LHCN-M2 (cell line): ENCODE results near the gene IGF2BP2. TPM values are rescaled to one million over a fixed set of nuclear protein-coding genes. Genes with fewer than 3 reads are reported as not detected.
A peak's percentile ranks its signal among the peaks of the same experiment; 100 is the strongest.
"Not testable (repeated sequence)": the region's sequence is repeated elsewhere in the genome, so short reads cannot be mapped to it uniquely, and the experiment has no call there.

Experiments used
- DNase-seq: peaks from one replicate; pipeline ENCODE4 v3.0.0-alpha.2; 2012; ENCODE audit warnings: low read depth
- total RNA-seq: library from RNA; depleted of rRNA; stranded (reverse); fragments of >200 nt; gene quantifications from 2 replicates; pipeline ENCODE4 v1.2.3, GENCODE V29; 2014

IGF2BP2 gene
- total RNA-seq, 1 experiment from 2014 or later: 104 TPM

DNA sequence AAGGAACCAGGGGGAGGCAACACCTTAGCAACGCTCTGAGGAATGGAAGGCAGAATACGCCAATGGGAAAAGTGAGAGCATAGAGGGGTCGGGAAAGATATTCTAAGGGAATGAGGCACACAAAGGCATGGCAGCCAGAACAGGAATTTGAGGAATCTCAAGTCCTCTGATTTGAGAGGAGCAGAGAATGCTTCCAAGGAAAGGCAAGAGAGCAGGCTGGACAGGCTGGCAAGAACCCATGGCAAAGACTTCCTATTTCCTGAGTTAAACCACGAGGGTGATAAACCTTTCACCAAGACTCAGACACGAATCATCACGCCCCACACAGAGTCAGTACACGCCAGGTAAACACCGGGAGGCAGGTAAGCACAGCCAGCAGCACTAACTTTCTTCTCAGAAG lies 109.8 kb downstream of the IGF2BP2 start:
- DNase-seq: no peak

DNA sequence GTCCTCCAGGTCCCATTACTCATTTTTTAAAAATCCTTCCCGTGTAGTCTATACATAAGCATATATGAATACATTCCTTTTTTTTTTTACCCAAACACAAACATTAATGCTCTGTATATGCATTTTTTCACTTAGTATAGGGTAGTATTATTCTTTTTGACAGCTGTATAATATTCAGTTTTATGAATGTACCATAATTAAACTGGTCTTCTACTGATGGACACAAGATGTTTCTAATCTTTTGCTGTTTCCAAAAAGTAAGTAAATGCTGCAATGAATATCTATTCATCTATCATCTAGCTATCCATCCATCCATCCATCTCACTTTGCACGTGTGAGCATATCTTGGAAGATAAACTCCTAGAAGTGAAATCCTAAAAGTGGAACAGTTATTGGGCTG lies 110.8 kb downstream of the IGF2BP2 start:
- DNase-seq: no peak

DNA sequence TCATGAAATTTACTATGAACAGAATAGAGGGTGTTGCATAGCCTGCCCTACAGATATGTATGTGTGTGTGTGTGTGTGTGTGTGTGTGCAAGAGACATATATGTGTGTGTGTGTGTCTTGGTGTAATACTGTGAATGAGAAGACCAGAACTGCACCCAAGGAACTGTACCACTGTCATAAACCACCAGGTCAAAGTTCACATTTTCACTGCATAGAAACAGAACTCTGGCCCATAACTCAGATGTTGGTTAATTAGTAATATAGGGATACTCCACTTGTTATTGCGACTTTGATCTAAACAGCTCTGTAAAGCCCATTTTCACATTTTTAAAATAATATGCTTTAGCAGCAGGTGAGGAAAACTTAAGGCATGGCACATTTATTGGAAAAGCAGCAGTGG lies 111.8 kb downstream of the IGF2BP2 start:
- no peak for DNase-seq

DNA sequence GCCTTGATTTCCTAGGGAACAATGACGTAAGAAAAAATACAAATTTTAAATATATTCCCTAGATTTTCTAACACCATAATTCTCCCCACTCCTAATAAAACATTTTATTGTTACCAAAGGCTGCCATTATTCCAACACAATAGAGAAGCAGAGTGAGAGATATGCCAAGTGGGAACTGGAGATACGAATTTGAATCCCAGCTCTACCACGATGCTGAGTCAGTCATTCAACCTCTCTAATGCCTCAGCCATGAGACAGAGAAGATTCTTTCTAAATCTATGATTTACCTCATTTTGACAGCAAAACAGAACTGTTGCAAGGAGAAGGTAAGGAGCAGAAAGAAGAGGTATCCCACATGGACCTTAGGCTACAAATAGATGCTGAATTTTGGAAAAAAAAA lies 112.5 kb downstream of the IGF2BP2 start:
- peak; percentile 40 for DNase-seq

DNA sequence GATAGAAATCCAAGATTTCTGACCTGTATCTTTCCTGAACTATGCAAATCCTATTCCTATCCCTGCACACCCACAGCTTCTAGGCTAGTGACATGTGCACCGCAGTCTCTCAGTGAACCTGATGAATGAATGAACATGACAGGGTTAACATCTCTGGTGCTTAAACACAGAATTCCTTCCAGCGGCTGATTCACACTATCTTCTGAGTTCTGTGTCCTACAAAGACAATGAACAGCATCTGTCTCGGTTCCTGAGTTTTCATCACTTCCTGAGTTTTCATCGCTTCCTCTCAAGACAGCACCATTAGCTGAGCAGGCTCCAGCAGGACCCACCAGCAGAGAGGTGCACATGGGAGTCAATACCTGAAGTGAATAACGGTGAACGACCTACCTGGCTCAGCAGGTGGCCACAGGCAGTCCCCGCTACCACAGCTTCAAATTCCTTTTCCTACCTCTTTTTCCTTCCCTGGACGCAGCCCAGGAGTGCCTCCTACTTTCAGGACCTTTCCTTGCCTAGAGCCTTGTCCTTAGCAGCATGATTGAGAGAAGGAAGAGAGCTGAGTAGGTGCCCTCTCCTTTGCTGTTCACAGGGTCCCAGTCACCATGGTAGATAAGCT lies 113.5 kb downstream of the IGF2BP2 start:
- DNase-seq: no peak

DNA sequence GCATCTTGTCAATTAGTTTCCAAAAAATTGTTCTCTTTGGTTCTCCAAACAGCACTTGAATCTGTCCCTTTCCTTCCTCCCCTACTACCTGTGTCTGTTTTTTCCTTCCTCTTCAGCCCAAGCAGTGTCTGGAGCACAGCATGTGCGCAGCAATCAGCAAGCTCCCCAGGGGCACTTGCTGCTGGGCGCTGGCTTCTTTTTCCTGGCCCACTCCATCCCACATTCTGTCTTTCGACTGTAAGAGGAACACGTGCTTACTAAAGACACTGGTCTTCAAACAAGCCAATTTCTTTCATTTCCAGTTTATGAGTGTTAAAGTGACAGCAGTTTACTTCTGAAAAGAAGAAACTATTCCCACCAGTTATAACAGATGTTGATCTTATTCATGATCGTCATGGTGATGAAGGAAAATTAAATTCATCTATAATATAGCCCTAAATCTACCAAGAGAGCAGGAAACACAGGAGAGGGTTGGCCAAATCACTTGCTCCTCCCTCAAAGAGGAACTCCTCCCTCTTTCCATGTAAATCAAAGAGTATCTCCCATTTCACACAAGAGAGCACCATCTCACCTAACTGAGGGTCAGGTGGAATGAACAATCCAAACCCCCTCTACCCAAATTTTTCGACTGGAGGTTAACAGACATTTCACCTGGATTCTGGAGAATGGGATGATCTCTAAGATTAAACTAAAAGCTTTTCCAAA lies 115.4 kb downstream of the IGF2BP2 start:
- DNase-seq: no peak

DNA sequence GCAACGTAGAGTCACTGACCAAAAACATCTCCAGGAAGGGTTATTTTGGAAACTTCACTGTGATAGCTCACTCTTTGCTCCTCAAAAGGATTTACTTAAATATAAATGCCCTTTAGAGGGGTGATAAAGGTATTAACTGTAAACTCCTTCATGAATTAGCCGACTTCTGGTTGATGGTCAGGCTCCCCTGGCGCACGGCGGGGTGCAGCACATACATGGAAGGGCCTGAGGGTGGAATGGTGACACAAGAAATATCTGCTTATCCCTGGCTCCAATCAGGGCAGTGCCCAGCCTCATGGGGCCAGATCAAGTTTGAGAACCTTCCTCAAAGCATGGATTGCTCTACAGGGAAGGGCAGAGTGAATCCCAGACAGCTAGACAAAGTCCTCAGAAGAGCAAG lies 116.5 kb downstream of the IGF2BP2 start:
- DNase-seq: no peak

DNA sequence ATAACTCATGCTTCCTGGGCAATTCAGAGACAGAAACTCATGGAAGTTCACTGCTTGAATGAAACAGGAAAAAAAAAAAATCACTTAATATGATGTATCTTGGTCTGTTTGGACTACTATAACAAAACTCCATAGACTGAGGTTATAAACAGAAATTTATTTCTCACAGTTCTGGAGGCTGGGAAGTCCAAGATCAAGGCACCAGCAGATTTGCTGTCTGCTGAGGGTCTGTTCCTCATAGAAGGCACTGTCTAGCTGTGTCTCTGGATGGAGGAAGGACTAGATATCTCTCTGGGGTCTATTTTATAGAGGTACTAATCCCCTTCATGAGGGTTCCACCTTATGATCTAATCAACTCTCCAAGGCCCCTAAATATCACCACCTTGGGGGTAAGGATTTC lies 119.3 kb downstream of the IGF2BP2 start:
- DNase-seq: no peak

DNA sequence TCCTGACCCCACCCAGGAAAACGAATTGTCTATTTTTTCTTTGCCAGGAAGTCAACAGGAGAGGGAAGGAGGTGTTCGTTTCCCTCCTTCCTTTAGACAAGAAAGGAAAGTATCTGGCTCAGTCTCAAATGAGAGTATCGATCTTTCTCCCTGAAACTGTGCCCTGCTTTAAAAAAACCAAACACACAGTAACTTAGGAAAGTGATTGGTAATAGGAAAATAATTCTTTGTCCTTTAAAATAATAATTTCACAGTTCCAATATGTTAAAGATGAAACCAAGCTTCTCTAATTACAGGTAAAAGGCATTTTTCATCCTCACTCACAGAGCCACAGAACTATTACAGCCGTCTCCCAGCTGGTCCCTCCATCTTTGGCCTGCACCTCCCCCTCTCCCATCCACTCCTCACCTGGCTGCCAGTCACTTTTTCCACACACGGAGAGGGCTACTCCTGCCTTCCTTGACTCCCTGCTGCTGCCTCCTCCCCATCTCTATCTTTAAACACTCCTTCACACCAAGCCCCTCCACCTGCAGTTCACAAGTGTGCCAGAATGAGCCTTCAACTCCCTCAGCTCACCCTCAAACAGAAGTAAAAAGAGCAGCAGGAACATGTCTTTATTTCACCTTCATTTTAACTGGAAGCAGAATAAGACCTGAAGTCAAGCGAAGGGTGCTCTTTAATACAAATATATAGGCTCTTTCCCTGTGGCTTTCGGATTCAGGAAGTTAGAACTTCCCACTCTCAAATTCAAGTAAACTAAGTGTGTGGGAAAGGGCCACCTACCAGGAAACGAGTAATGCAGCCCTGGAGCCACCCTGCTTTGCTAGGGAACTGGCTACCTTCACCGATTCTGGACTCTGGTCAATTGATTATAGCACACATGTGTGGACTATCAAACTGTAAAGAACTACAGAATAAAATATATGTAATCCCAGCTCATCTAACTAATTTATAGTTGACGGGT lies 122.3 kb downstream of the IGF2BP2 start:
- DNase-seq: no peak

DNA sequence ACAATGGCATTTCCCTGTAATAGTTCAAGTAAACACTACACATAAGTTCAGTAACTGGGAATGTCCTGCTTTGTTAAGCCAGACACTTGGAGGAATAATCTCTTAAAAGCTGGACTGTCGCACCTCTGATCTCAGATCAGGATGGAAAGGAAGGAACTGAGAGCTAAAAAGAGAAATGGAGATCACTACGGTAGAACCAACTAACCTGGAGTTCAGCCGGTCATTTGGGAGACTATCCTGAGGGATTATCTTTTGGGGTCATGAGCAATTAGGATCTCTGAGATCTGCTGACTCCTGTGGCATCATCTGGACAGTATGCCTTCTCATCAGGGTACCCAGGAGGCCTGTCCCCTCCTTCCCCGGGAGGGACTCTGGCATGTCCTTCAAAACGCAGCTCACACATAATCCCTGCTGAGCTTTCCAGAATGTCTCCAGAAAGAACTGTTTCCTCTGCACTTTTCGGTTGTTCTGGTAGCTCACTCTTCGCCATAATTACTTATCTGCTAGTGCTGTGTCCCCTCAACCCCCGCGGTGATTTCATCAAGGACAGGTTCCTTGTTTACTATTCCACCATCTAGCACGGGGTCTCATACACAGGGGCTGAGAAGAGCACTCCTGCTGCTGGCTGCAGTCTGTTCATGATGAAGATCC lies 123.1 kb downstream of the IGF2BP2 start:
- no peak for DNase-seq

DNA sequence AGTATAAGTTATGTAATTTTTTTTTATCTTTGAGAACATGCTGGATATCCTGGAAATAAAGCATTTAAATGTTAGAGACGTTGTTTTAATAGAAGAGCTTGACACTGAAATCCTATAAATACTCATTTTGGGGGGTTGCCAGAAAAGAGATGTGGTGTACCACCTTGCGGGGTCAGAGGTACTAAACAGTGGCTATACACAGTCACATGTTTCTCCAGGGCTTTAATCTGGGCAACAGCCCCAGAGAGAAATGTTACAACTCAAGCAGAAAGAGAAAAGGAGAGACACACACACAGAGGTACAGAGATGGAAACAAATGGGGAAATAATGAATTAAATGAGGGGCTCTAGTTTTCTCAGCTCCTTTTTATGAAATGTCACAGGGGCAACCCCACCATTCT lies 124.9 kb downstream of the IGF2BP2 start:
- no peak for DNase-seq

DNA sequence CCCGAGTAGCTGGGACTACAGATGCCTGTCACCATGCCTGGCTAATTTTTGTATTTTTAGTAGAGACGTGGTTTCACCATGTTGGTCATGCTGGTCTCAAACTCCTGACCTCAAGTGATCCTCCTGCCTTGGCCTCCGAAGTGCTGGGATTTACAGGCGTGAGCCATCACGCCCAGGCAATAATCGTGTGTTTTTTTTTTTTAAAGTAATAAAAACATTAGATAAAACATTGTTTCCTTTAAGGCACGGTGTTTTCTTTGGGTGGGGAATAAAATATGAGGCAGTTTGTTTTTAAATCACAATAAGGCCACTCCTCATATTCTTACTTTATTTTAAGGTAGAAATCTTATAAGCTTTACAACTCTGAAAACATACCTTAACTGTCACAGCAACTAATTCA lies 127.6 kb downstream of the IGF2BP2 start:
- not testable (repeated sequence) for DNase-seq

DNA sequence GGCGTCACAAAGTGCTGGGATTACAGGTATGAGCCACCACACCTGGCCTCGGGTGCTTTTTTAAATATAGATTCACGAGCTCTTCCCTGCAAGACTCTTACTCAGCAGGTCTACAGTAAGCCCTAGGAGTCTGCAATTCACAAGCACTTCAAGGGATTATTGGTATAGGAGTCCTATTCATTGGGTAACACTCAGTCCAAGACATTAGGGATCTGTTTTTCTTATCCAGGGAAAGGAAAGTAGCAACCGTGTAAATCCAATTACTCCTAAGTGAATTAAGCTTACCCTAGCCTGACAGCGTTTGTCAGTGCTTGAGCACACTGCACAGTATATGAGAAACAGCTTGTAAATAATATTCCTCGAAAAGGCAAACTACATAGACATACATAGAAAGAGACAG lies 128.8 kb downstream of the IGF2BP2 start:
- DNase-seq: no peak

DNA sequence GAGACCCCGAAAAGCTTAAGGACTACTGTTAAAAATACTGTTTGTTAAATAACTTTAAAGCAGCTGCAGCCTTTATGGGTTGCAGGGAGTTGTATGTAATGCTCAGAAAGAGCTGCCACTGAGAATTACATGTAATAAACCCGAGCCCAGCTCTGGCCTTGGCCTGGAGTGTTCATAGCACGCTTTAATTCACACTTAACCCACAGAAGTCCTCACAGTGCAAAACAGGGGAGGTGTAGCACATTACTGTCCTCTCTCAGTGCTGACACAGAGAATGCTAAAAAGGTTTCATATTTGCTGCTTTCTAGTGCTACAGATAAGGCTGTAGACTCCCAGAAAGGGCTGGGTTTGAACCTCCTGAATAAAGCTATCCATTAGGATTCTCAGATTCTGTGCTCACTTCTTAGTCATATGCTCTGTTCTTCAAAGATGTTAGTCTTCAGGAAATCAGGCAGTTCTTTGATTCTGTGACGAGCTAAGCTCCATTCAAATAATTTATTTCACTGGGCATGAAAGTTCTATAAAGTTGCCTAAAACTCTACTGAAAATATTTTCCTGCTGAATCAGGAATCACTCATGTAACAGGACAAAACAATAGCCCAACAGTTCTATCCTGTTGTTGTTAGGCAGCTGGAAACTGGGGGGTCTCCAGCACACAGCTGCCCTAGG lies 130.7 kb downstream of the IGF2BP2 start:
- DNase-seq: peak; percentile 48

DNA sequence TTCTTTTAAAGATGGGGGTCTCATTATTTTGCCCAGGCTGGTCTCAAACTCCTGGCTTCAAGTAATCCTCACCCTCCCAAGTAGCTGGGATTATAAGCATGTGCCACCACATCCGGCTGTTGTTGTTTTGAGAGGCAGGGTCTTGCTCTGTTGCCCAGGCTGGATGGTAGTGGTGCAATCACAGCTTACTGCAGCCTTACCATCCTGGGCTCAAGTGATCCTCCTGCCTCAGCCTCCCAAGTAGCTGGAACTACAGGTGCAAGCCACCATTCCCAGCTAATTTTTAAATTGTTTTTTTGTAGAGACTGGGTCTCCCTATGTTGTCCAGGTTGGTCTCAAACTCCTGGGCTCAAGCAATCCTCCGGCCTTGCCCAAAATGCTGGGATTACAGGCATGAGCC lies 133.2 kb downstream of the IGF2BP2 start:
- no peak for DNase-seq

DNA sequence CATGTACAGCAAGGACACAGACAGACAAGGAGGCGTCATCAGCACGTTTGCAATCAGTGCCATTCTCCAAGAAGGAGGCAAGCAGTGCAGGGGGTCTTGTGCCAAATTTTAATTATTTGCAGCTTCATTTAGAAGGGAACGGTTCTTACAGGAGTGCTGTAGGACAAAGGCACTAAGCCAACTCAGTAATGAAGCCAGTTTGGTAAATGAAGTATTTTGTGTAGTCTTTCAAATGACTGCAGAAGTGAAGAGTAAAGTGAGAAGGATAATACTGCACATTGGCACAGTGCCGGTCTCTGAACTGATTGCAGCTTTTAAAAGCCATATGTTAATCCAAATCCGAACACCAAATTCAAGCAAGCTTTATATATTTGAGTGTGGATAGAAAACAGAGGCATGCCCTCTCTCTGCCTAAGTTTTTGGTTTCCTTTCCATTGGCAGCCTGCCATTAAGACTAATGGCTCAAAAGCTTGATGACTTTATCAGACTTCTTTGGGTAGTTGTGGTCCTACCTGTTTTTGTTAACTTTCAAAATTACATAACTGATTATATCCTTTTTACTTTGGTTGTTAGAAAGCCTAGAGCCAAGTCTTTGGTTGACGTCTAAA lies 137.5 kb downstream of the IGF2BP2 start:
- no peak for DNase-seq

DNA sequence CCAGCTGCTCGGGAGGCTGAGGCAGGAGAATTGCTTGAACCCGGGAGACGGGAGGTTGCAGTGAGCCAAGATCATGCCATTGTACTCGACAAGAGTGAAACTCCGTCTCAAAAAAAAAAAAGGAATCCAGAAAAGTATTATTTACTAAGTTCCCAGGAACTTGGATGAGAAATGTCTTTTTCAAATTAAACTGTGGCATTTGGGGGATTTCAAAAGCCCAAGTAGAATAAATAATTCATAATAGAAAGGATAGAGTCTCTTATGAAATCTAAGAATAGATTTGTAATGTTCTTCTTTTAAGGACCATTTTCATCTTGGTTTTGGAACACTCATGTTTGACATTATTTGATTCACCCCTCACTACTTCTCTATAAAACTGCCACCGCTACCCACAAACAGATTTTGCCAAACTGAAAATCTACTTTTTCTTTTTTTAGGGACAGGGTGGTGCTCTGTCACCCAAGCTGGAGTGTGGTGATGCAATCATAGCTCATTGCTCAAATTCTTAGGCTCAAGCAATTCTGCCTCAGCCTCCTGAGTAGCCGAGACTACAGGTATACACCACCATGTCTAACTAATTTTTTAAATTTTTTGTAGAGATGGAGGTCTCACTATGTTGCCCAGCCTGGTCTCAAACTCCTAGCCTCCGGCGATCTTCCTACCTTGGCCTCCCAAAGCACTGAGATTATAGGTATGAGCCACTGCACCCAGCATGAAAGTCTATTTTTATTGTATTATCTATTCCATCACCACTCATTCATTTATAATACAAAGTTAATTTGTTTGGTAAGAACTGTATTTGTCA lies 139.4 kb downstream of the IGF2BP2 start:
- DNase-seq: no peak

DNA sequence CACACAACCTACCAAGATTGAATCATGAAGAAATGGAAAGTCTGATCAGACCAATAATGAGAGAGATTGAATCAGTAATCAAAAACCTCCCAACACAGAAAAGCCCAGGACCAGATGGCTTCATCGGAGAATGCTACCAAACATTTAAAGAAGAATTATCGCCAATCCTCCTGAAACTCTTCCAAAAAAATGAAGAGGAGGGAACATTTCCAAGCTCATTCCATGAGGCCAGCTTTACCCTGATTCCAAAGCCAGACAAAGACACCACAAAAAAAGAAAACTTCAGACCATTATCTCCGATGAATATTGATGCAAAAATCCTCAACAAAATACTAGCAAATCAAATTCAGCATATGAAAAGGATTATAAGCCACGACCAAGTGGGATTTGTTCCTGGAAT lies 144.6 kb downstream of the IGF2BP2 start:
- no peak for DNase-seq

DNA sequence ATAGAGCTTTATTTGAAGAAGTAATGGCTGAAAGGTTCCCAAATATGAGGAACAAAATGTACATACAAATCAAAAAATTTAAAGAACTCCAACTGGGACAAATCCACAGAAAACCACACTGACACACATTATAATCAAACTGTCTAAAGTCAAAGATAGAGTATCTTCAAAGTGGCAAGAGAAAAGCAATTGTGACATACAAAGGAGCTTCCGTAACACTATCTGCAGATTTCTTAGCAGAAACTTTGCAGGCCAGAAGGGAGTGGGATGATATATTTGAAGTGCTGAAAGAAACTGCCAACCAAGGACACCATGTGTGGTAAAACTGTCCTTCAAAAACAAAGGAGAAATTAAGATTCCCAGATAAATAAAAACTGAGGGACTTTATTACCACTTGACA lies 146.8 kb downstream of the IGF2BP2 start:
- no peak for DNase-seq
